BJ (cell line): Measurements from ENCODE around the gene TIGD2. TPM values are rescaled to one million over a fixed set of nuclear protein-coding genes. Genes with fewer than 3 reads are reported as not detected.

Source experiments
- CTCF ChIA-PET: fragments of 350-600 bp; formaldehyde crosslinking; extraction: SDS; loops from one replicate; lab custom pipeline; 2021; ENCODE audit warnings: antibody characterized with exemption, inconsistent platforms; lab: Yijun Ruan, JAX
- POLR2A ChIA-PET: fragments of 300-600 bp; sonication (Branson Sonifier 250); formaldehyde crosslinking; extraction: SDS; loops from one replicate; lab custom pipeline; 2021; ENCODE audit warnings: antibody characterized with exemption; lab: Charles Lee
- DNase-seq: peaks from one replicate; pipeline ENCODE4 v3.0.0-alpha.2; 2011; ENCODE audit warnings: low read depth
- H3K27me3 ChIP-seq: 2 replicates; pipeline ENCODE4 v1.6.0; 2011; ENCODE audit warnings: low read length; ENCODE audit not compliant: control insufficient read depth, insufficient read depth
- H3K36me3 ChIP-seq: 2 replicates; pipeline ENCODE4 v1.5.1; 2011; ENCODE audit warnings: low read length; ENCODE audit not compliant: control insufficient read depth, insufficient read depth
- H3K4me3 ChIP-seq: 2 replicates; pipeline ENCODE4 v1.5.1; 2011; ENCODE audit warnings: low read depth, mild to moderate bottlenecking, control low read depth, low read length
- polyA plus RNA-seq: library from polyadenylated mRNA; depleted of rRNA; stranded (reverse); fragments of >200 nt; gene quantifications from 2 replicates; pipeline ENCODE4 v1.2.3, GENCODE V29; 2011
- TF ChIP-seq, protein P1 (sequence below): IDR thresholded peaks from 2 replicates; pipeline ENCODE4 v1.5.1; 2011; ENCODE audit warnings: low read depth, mild to moderate bottlenecking, control low read depth, inconsistent platforms, low read length, moderate library complexity; ENCODE audit not compliant: insufficient read depth

TIGD2 gene
- polyA plus RNA-seq, 1 experiment: 4.1 TPM

DNA sequence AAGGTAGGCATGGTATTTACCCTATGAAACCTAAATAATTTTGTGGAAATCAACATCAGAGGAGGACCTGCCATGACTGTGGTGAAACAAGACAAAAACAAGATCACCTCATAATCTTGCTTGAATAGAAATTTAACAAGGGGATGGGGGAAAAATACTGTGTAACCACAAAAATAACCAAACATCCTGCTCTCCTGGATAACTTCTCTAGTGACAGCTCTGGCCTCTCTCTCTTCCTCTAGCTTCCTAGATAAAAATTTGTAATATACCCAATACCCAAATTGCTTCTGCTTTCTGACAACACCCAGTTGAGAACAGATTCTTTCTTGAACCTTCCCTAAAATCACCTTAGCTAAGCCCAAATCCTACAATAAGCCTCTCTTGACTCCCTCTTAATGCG is 11.9 kb upstream of the TIGD2 start:
- peaks cover 5% of the 10 kb centered on the region for H3K27me3 ChIP-seq
- CTCF ChIA-PET: no interaction called here
- TF ChIP-seq, protein P1, sequence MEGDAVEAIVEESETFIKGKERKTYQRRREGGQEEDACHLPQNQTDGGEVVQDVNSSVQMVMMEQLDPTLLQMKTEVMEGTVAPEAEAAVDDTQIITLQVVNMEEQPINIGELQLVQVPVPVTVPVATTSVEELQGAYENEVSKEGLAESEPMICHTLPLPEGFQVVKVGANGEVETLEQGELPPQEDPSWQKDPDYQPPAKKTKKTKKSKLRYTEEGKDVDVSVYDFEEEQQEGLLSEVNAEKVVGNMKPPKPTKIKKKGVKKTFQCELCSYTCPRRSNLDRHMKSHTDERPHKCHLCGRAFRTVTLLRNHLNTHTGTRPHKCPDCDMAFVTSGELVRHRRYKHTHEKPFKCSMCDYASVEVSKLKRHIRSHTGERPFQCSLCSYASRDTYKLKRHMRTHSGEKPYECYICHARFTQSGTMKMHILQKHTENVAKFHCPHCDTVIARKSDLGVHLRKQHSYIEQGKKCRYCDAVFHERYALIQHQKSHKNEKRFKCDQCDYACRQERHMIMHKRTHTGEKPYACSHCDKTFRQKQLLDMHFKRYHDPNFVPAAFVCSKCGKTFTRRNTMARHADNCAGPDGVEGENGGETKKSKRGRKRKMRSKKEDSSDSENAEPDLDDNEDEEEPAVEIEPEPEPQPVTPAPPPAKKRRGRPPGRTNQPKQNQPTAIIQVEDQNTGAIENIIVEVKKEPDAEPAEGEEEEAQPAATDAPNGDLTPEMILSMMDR: no peak
- H3K36me3 ChIP-seq: no peaks in the 10 kb centered on the region
- no peak overlapping the region for H3K4me3 ChIP-seq
- POLR2A ChIA-PET: no interaction called here
- no peak for DNase-seq

DNA sequence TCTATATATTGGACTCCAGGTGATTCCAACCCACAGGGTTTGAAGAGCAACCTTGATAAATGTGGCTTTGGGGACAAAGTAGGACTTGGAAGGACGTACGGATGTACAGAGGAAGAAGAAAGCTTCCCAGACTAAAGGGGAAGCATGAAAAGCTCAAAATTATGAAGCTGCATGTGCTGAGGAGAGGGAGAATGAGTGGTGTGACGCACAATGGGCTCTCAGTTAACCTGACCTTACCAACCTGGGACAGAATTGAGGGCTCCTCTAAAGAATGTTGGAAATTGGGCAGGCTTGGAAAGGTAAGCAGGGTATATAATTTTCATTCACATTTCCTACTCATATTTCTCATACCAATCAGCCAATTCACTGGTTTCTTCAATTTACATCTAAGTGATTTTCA is 10.5 kb upstream of the TIGD2 start:
- peaks cover 6% of the 10 kb centered on the region for H3K27me3 ChIP-seq
- ChIA-PET CTCF (no interaction called here), POLR2A (no interaction called here)
- no peak for DNase-seq
- no peaks in the 10 kb centered on the region for H3K36me3 ChIP-seq
- TF ChIP-seq, protein P1: no peak
- no peak overlapping the region for H3K4me3 ChIP-seq

DNA sequence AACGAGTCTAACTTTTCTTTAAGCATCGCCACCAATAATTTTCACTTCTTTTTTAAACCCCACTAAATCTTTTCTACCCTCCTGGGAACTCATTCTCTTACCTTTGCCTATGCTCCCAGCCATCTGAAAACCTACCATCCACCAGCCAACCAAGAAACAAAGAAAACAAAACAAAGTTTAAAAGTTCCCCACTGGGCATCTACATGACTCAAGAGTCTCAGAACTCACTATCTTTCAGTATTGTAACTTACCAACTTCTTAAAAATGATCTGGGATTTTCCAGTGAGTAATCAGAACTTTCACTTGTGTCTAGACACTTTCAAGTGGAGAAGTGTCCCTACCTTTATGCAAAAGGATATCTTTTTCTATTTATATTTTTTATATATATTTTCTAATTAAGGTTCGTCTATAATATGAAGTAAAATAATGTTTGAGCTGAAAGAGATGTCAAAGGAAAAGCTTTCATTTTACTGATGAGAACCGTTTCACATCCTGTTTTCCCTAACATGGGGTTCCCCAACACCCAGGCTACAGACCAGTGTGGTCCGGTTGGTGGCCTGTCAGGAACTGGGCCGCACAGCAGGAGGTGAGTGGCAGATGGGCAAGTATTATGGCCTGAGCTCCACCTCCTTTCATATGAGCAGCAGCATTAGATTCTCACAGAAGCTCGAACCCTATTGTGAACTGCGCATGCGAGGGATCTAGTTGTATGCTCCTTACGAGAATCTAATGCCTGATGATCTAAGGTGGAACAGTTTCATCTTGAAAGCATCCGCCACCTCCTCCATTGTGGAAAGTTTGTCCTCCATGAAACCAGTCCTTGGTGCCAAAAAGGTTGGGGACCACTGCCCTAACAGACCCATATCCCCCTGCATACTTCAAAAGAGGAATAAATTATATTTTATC is 9.8 kb upstream of the TIGD2 start:
- Histone ChIP-seq H3K36me3 (no peaks in the 10 kb centered on the region), H3K4me3 (no peak overlapping the region), H3K27me3 (peaks cover 6% of the 10 kb centered on the region)
- TF ChIP-seq, protein P1: no peak
- DNase-seq: no peak
- CTCF ChIA-PET: no interaction called here
- POLR2A ChIA-PET: no interaction called here

DNA sequence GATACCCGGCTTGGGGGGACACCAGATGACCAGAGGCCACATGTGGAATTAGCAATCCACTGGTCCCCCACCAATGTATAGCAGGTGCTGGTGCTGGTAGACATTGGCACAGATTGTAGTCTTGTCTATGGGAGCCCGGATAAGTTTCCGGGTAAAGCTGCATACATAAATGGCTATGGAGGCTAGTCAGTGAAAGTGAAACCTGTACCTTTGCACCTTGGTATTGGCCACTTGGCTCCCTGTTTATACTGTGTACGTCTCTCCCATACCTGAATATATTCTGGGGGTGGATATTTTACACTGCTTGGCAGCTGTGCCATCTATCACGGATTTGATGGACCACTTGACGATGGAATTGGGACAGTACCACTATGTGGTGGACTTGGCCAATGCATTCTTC is 5.6 kb upstream of the TIGD2 start:
- ChIA-PET POLR2A (no interaction called here), CTCF (interaction anchor here (1.0 kb wide), 1 partner anchor 25 kb away, joined by 3 read pairs; no protein-coding TSS in a partner anchor)
- no peak for DNase-seq
- TF ChIP-seq, protein P1: no peak
- no peaks in the 10 kb centered on the region for H3K36me3 ChIP-seq
- no peak overlapping the region for H3K4me3 ChIP-seq
- H3K27me3 ChIP-seq: peaks cover 13% of the 10 kb centered on the region

DNA sequence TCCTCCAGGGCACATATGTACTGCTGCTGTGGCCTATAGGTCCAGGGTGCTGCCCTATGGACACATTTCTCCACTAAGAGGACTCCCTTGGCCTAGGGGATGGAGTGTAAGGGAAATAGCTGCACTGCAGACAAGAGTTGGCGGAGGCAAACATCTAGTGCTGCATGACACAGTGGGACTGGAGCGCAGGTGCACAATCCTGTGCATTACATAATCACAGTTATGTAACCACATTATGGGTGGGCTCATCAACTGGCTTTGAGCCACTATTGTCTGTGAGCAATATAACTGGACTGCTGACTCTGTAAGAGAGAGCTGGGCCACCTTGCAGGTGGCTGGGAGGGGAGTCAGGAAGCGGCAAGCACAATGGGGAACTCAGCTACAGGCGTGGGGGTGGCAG is 3.2 kb upstream of the TIGD2 start:
- ChIA-PET CTCF (no interaction called here), POLR2A (no interaction called here)
- peaks cover 10% of the 10 kb centered on the region for H3K27me3 ChIP-seq
- H3K36me3 ChIP-seq: no peaks in the 10 kb centered on the region
- TF ChIP-seq, protein P1: no peak
- no peak for DNase-seq
- no peak overlapping the region for H3K4me3 ChIP-seq
